ENCODE data around the gene C20orf173. TPM values are rescaled to one million over a fixed set of nuclear protein-coding genes. Genes with fewer than 3 reads are reported as not detected.

C20orf173 gene
- polyA plus RNA-seq, 1 of the 3 experiments (the other 2 are of a cell fraction), result not detected

DNA sequence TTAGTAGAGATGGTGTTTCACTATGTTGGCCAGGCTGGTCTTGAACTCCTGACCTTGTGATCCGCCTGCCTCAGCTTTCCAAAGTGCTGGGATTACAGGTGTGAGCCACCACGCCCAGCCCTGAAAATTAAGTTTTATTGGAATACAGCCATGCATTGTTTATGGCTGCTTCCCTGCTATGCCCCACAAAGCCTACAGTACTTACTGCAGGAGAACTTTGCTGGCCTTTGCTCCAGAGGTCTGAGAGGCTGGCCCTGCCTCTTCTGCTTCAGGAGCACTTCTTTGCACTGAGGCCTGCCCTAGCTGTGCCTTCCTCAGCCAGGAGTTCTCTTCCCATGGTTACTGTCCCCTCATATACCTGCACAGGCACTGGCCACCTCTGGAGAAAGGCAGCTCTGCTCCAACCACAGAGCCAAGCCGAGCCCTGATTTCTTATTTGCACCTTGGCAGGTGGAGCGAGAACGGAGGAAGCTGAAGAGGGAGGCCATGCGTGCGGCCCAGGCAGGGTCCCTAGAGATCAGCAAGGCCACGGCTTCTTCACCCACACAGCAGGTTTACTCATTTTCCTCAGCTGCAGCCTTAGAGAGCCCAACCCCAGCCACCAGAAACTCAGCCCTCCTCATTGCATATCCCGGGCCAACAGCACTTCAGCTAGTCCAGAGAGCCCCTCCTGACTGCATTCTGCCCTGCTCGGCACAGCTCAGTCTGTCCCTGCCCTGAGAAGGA lies 20.8 kb downstream of the C20orf173 start:
- no peak for DNase-seq
- peaks cover 0 to 2% of the 10 kb centered on the region in 2 experiments; a peak in 1 of 4 replicates for H3K4me1 ChIP-seq (ENCODE audit: control insufficient read depth in 1 of 2, insufficient read depth in 2 of 2, low read depth in 1 of 2, low read length in 1 of 2)
- H4K20me1 ChIP-seq (ENCODE audit: insufficient read depth), result no peaks in the 10 kb centered on the region
- H2AFZ ChIP-seq (ENCODE audit: low read depth), result no peak overlapping the region
- H3K27ac ChIP-seq (ENCODE audit: low read depth in 2 of 2, low read length in 1 of 2), result no peak overlapping the region
- H3K9ac ChIP-seq, result no peak overlapping the region
- H3K9me3 ChIP-seq, result no peaks in the 10 kb centered on the region
- whole genome bisulfite sequencing (ENCODE audit: low lambda C conversion rate), result 94% methylated on average over 10 of the region's 10 CpGs
- no peaks in the 10 kb centered on the region for H3K9me2 ChIP-seq
- H3K79me2 ChIP-seq (ENCODE audit: insufficient read depth), result no peaks in the 10 kb centered on the region
- H3K27me3 ChIP-seq (ENCODE audit: insufficient read depth), result no peaks in the 10 kb centered on the region
- H3K36me3 ChIP-seq (replicated peaks in 1 of 2; ENCODE audit: control insufficient read depth in 1 of 2, insufficient read depth in 2 of 2, low read length in 1 of 2), result peaks cover 16 to 55% of the 10 kb centered on the region in 2 experiments
- TF ChIP-seq CHD2 (IDR thresholded peaks at IDR 0.05; ENCODE audit: low read length, partially characterized antibody), result no peak
- TF ChIP-seq YY1 (IDR thresholded peaks at IDR 0.05; ENCODE audit: low read depth), result no peak
- no peak for TF ChIP-seq FOXM1 (IDR thresholded peaks at IDR 0.05; ENCODE audit: low read depth)
- no peak for TF ChIP-seq NRF1 (IDR thresholded peaks at IDR 0.05; ENCODE audit: low read depth, low read length)
- no peak for TF ChIP-seq IRF3 (IDR thresholded peaks at IDR 0.05; ENCODE audit: low read depth, low read length)
- TF ChIP-seq RCOR1 (IDR thresholded peaks at IDR 0.05; ENCODE audit: low read length), result no peak
- no peak for TF ChIP-seq MEF2A (IDR thresholded peaks at IDR 0.05; ENCODE audit: borderline replicate concordance, low read depth)
- no peak for TF ChIP-seq SMC3 (IDR thresholded peaks at IDR 0.05; ENCODE audit: low read depth, low read length)
- CTCF ChIA-PET, result interaction anchor here (0.9 to 1.2 kb wide), 3 partner anchors 18 to 231 kb away, joined by 3 read pairs; no protein-coding TSS in a partner anchor
- no peak overlapping the region for H3K4me2 ChIP-seq
- POLR2A ChIA-PET, result no interaction called here
- no peak overlapping the region for H3K4me3 ChIP-seq (ENCODE audit: low read depth in 2 of 2, low read length in 1 of 2)
- no peaks in the 10 kb centered on the region for H3F3A ChIP-seq (replicated peaks; ENCODE audit: insufficient read depth)

- Histone ChIP-seq H3K4me3 (ENCODE audit: low read depth in 2 of 2, low read length in 1 of 2) (no peak overlapping the region), H3K36me3 (replicated peaks in 1 of 2; ENCODE audit: control insufficient read depth in 1 of 2, insufficient read depth in 2 of 2, low read length in 1 of 2) (peaks cover 11 to 68% of the 10 kb centered on the region in 2 experiments), H3K9ac (no peak overlapping the region), H3K79me2 (ENCODE audit: insufficient read depth) (no peaks in the 10 kb centered on the region), H3K9me3 (no peaks in the 10 kb centered on the region), H3F3A (replicated peaks; ENCODE audit: insufficient read depth) (no peaks in the 10 kb centered on the region), H3K4me1 (ENCODE audit: control insufficient read depth in 1 of 2, insufficient read depth in 2 of 2, low read depth in 1 of 2, low read length in 1 of 2) (peaks cover 0 to 2% of the 10 kb centered on the region in 2 experiments; a peak in 1 of 4 replicates), H2AFZ (ENCODE audit: low read depth) (no peak overlapping the region), H4K20me1 (ENCODE audit: insufficient read depth) (no peaks in the 10 kb centered on the region), H3K27ac (ENCODE audit: low read depth in 2 of 2, low read length in 1 of 2) (peak overlapping the region in 1 of 2 experiments; percentile 12; a peak in 2 of 4 replicates), H3K4me2 (no peak overlapping the region), H3K9me2 (no peaks in the 10 kb centered on the region), H3K27me3 (ENCODE audit: insufficient read depth) (no peaks in the 10 kb centered on the region)
- DNase-seq, result no peak
- WGBS (ENCODE audit: low lambda C conversion rate), result 88% methylated on average over 6 of the region's 6 CpGs
- TF ChIP-seq MXI1 (IDR thresholded peaks at IDR 0.05; ENCODE audit: low read depth, low read length), result no peak
- POLR2A ChIA-PET, result interaction anchor here (0.6 kb wide), 1 partner anchor 9 kb away, joined by 3 read pairs; no protein-coding TSS in a partner anchor
- CTCF ChIA-PET, result interaction anchor here (0.7 to 1.8 kb wide), 3 partner anchors 18 to 43 kb away, joined by 3 to 4 read pairs (median 4); no protein-coding TSS in a partner anchor
Measured at GRCh38 chr20:35506872-35507638, 22.4 kb downstream of the C20orf173 start.
